LNCAP (cell line): ENCODE data around the gene ZCCHC2.

Source experiments
- TF ChIP-seq, protein P1 (sequence below): fragments of 450-650 bp; IDR thresholded peaks from 2 replicates; pipeline ENCODE4 v1.5.1; 2017; ENCODE audit warnings: mild to moderate bottlenecking

The ZCCHC2 gene

GRCh38 chr18:62531931-62532330 lies 9.1 kb downstream of the ZCCHC2 start:
- TF ChIP-seq, protein P1, sequence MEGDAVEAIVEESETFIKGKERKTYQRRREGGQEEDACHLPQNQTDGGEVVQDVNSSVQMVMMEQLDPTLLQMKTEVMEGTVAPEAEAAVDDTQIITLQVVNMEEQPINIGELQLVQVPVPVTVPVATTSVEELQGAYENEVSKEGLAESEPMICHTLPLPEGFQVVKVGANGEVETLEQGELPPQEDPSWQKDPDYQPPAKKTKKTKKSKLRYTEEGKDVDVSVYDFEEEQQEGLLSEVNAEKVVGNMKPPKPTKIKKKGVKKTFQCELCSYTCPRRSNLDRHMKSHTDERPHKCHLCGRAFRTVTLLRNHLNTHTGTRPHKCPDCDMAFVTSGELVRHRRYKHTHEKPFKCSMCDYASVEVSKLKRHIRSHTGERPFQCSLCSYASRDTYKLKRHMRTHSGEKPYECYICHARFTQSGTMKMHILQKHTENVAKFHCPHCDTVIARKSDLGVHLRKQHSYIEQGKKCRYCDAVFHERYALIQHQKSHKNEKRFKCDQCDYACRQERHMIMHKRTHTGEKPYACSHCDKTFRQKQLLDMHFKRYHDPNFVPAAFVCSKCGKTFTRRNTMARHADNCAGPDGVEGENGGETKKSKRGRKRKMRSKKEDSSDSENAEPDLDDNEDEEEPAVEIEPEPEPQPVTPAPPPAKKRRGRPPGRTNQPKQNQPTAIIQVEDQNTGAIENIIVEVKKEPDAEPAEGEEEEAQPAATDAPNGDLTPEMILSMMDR, result no peak

DNA sequence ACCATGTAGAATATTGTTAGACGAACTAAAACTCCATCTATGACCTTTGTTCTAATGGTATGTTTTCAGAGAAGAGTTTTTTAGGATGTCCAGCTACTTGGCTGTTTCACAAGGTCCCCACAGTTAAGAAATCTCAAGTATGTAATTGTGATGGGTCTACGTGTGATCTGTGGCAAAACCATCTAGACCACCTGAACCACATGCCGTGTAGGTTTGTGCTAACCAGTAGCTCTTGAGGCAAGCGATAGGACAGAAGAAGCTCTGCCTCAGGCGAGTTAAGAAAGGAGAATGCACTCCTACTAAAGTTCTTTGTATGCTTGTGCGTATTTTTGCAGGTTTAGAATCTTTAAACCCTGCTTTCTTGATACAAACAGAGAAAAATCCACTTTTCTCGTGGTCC lies 13.2 kb downstream of the ZCCHC2 start:
- TF ChIP-seq, protein P1, result no peak

DNA sequence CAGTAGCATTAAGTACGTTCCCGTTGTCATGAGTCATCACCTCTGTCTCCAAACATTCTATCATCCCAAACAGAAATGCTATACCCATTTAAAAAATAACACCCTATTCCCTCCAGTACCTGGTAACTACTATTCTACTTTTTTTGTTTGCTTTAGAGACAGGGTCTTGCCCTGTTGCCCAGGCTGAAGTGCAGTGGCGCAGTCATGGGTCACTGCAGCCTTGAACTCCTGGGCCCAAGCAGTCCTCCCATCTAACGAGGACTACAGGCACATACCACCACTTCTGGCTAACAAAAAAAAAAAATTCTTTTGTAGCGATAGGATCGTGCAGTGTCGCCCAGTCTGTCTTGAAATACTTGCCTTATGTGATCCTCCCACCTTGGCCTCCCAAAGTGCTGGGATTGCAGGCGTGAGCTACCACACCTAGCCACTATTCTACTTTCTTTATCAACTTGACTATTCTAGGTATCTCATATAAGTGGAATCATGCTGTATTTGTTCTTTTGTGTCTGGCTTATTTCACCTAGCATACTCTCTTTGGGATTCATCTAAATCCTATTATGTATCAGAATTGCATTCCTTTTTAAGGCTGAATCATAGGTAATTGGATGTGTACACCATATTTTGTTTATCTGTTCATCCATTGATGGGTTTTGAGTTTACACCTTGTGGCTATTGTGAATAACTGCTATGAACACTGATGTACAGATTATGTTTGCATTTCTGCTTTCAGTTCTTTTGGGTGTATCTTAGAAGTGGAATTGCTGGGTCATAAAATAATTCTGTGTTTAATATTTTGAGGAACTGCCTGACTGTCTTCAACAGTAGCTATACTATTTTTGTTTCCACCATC lies 14.4 kb downstream of the ZCCHC2 start:
- TF ChIP-seq, protein P1, result no peak

- TF ChIP-seq, protein P1, result no peak
These were observed 15.1 kb downstream of the ZCCHC2 start for GRCh38 chr18:62537946-62538345.

GRCh38 chr18:62538881-62539280 lies 16.1 kb downstream of the ZCCHC2 start:
- TF ChIP-seq, protein P1, result no peak

GRCh38 chr18:62539284-62540165 lies 16.7 kb downstream of the ZCCHC2 start:
- TF ChIP-seq, protein P1, result no peak

DNA sequence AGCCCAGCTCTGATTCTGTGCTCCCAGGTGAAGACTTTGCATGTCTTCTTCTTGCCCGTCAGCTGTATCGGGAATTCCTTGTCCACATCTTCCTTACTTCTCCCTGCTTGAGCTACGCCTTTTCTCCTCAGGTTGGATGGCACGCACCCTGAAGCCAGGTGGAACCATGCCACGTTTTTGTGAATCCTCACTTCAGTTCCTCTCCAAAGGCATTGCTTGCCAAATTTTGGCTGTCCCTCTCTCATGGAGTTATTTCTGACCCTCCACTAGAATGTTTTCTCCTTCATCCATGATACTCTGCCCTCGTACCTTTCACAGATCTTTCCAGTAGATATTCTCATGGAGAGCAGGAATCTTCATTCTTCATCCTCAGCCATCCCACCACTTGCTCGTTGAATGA lies 20.2 kb downstream of the ZCCHC2 start:
- TF ChIP-seq, protein P1, result no peak
